ENCODE measurements around the gene LMOD1.

- TF ChIP-seq CTCF (IDR thresholded peaks at IDR 0.05; ENCODE audit: extremely low read depth in 1 of 2, insufficient read depth in 1 of 2, low read depth in 1 of 2, low read length in 2 of 2) (peak; percentile 48 to 52), MYC (IDR thresholded peaks at IDR 0.05; ENCODE audit: low read depth, low read length) (no peak), POLR2AphosphoS5 (IDR thresholded peaks at IDR 0.05; ENCODE audit: insufficient read depth, low read depth, low read length) (no peak), EZH2 (IDR thresholded peaks at IDR 0.05; ENCODE audit: borderline replicate concordance, low read depth, low read length, severe bottlenecking) (no peak), POLR2A (IDR thresholded peaks at IDR 0.05; ENCODE audit: low read depth, low read length) (no peak), MAX (IDR thresholded peaks at IDR 0.05; ENCODE audit: insufficient read depth, insufficient read length) (no peak), JUN (IDR thresholded peaks at IDR 0.05; ENCODE audit: borderline replicate concordance, insufficient read depth, insufficient read length, low read depth) (no peak)
Measured at GRCh38 chr1:201876148-201876818, 70.1 kb downstream of the LMOD1 start.

All from endothelial cell of umbilical vein (primary cell).